Measurements from ENCODE around the gene TDRD7. TPM values are rescaled to one million over a fixed set of nuclear protein-coding genes. Genes with fewer than 3 reads are reported as not detected.

Gene TDRD7
- total RNA-seq, 1 donor, result 12.2 TPM

- H3K4me3 ChIP-seq (ENCODE audit: low read depth, low read length), result no peak overlapping the region
- no peak for TF ChIP-seq CTCF (IDR thresholded peaks at IDR 0.05; ENCODE audit: insufficient read depth, low read length)
- DNase-seq (ENCODE audit: low read depth), result no peak
Measured at GRCh38 chr9:97418880-97419279, 7.0 kb downstream of the TDRD7 start.

GRCh38 chr9:97419309-97419867 lies 7.5 kb downstream of the TDRD7 start:
- no peak overlapping the region for H3K4me3 ChIP-seq (ENCODE audit: low read depth, low read length)
- TF ChIP-seq CTCF (IDR thresholded peaks at IDR 0.05; ENCODE audit: insufficient read depth, low read length), result no peak
- peak; percentile 70 for DNase-seq (ENCODE audit: low read depth)

- no peak for TF ChIP-seq CTCF (IDR thresholded peaks at IDR 0.05; ENCODE audit: insufficient read depth, low read length)
- H3K4me3 ChIP-seq (ENCODE audit: low read depth, low read length), result no peak overlapping the region
- DNase-seq (ENCODE audit: low read depth), result no peak
Measured at GRCh38 chr9:97425336-97425972, 13.6 kb downstream of the TDRD7 start.

GRCh38 chr9:97425973-97426336 lies 14.1 kb downstream of the TDRD7 start:
- no peak for DNase-seq (ENCODE audit: low read depth)
- TF ChIP-seq CTCF (IDR thresholded peaks at IDR 0.05; ENCODE audit: insufficient read depth, low read length), result no peak

GRCh38 chr9:97427885-97428284 lies 16.0 kb downstream of the TDRD7 start:
- TF ChIP-seq CTCF (IDR thresholded peaks at IDR 0.05; ENCODE audit: insufficient read depth, low read length), result no peak
- no peak overlapping the region for H3K4me3 ChIP-seq (ENCODE audit: low read depth, low read length)
- no peak for DNase-seq (ENCODE audit: low read depth)

More at GRCh38 chr9:97425973-97426336, 14.1 kb downstream of the TDRD7 start:
- H3K4me3 ChIP-seq (ENCODE audit: low read depth, low read length), result no peak overlapping the region

- DNase-seq (ENCODE audit: low read depth), result no peak
- TF ChIP-seq CTCF (IDR thresholded peaks at IDR 0.05; ENCODE audit: insufficient read depth, low read length), result no peak
- H3K4me3 ChIP-seq (ENCODE audit: low read depth, low read length), result no peak overlapping the region
Measured at GRCh38 chr9:97430316-97431043, 18.6 kb downstream of the TDRD7 start.
